HCT116 (cell line): Measurements from ENCODE around the gene AFP. TPM values are rescaled to one million over a fixed set of nuclear protein-coding genes. Genes with fewer than 3 reads are reported as not detected.

ENCODE experiments used
- ATAC-seq: fragments of 200-7000 bp; cut with Tn5 transposase; 2 replicates; pipeline ENCODE4 v1.9.1; 2020; ENCODE audit warnings: mild to moderate bottlenecking, moderate library complexity
- BruUV-seq: library from RNA; stranded (reverse); fragments of 400-500 nt; replicated peaks from 2 replicates; lab custom pipeline; 2021; lab: Mats Ljungman, UMichigan
- CTCF ChIA-PET: fragments of 300-600 bp; sonication (Branson Sonifier 250); formaldehyde crosslinking; loops from one replicate; lab custom pipeline; 2021; ENCODE audit warnings: antibody characterized with exemption; lab: Charles Lee
- POLR2A ChIA-PET: fragments of 300-600, 350-600 bp; sonication (Branson Sonifier 250); formaldehyde crosslinking; loops from one replicate; lab custom pipeline; 2021; ENCODE audit warnings: antibody characterized with exemption; lab: Charles Lee
- RAD21 ChIA-PET, 2 experiments: fragments of 300-600 bp; sonication (Branson Sonifier 250); formaldehyde crosslinking; loops; one replicate each; lab custom pipeline; 2023; ENCODE audit warnings: low total read pairs in 2 of 2; ENCODE audit not compliant: uncharacterized antibody in 2 of 2, unreplicated experiment in 2 of 2, low non-redundant PET in 1 of 2; lab: Charles Lee
- DNase-seq: peaks from one replicate; pipeline ENCODE4 v3.0.0-alpha.2; 2010; ENCODE audit warnings: low read depth, low spot score
- H2AFZ ChIP-seq: fragments of 200-600 bp; shearing (Covaris generic), sonication (generic); 2 replicates; pipeline ENCODE4 v1.6.1; 2017; ENCODE audit warnings: low read depth, mixed run types, mixed read lengths, antibody characterized with exemption, low read length; ENCODE audit not compliant: poor library complexity, severe bottlenecking
- H3K27ac ChIP-seq: 2 replicates; pipeline ENCODE4 v1.5.1; 2012; ENCODE audit warnings: low read depth, low read length
- H3K27me3 ChIP-seq: fragments of 200-600 bp; sonication (generic); 2 replicates; pipeline ENCODE4 v1.6.1; 2016; ENCODE audit warnings: mixed run types, low read length, mixed read lengths; ENCODE audit not compliant: insufficient read depth
- H3K36me3 ChIP-seq, 2 experiments: fragments of 200-500 bp in 1 of 2; fragments of 200-600 bp in 1 of 2; sonication (Bioruptor generic) in 1 of 2; sonication (generic) in 1 of 2; 2 replicates each; pipeline versions ENCODE4 v1.5.1 to v1.6.1; 2014 to 2016; ENCODE audit warnings: low read length in 2 of 2, inconsistent platforms in 1 of 2, mixed read lengths in 1 of 2, mixed run types in 1 of 2; ENCODE audit not compliant: insufficient read depth in 2 of 2, control insufficient read depth in 1 of 2
- H3K4me1 ChIP-seq, 2 experiments: fragments of 200-600 bp in 1 of 2; sonication (generic) in 1 of 2; 2 replicates each; pipeline versions ENCODE4 v1.5.1 to v1.6.1; 2012 to 2017; ENCODE audit warnings: low read length in 2 of 2, inconsistent platforms in 1 of 2, mild to moderate bottlenecking in 1 of 2, mixed read lengths in 1 of 2, mixed run types in 1 of 2, moderate library complexity in 1 of 2; ENCODE audit not compliant: insufficient read depth in 2 of 2, control insufficient read depth in 1 of 2
- H3K4me2 ChIP-seq: fragments of 200-600 bp; sonication (generic); 2 replicates; pipeline ENCODE4 v1.6.1; 2017; ENCODE audit warnings: mixed run types, low read length, mixed read lengths
- H3K4me3 ChIP-seq, 2 experiments: fragments of 200-600 bp in 1 of 2; sonication (generic) in 1 of 2; replicated peaks in 1 of 2; 2 replicates each; pipeline ENCODE4 v1.5.1; 2011 to 2016; ENCODE audit warnings: low read length in 2 of 2, control low read depth in 1 of 2, low read depth in 1 of 2, mild to moderate bottlenecking in 1 of 2, mixed read lengths in 1 of 2, mixed run types in 1 of 2
- H3K79me2 ChIP-seq: fragments of 200-600 bp; sonication (generic); 2 replicates; pipeline ENCODE4 v1.6.1; 2017; ENCODE audit warnings: mild to moderate bottlenecking, mixed run types, low read length, moderate library complexity, mixed read lengths; ENCODE audit not compliant: insufficient read depth
- H3K9ac ChIP-seq: fragments of 200-600 bp; sonication (generic); 2 replicates; pipeline ENCODE4 v1.6.1; 2016; ENCODE audit warnings: low read length, mixed read lengths
- H3K9me2 ChIP-seq: fragments of 200-600 bp; sonication (generic), shearing (Covaris generic); 2 replicates; pipeline ENCODE4 v1.6.1; 2017; ENCODE audit warnings: mixed run types, mild to moderate bottlenecking, moderate library complexity; ENCODE audit not compliant: insufficient read depth
- H3K9me3 ChIP-seq, 2 experiments: fragments of 200-500 bp in 1 of 2; fragments of 200-600 bp in 1 of 2; sonication (Bioruptor generic) in 1 of 2; sonication (generic) in 1 of 2; 2 replicates each; pipeline ENCODE4 v1.6.1; 2014 to 2017; ENCODE audit warnings: low read length in 2 of 2, mixed read lengths in 2 of 2, inconsistent platforms in 1 of 2, low read depth in 1 of 2, mild to moderate bottlenecking in 1 of 2, mixed run types in 1 of 2, moderate library complexity in 1 of 2; ENCODE audit not compliant: control insufficient read depth in 1 of 2, insufficient read depth in 1 of 2
- H4K20me1 ChIP-seq: fragments of 200-600 bp; sonication (generic), shearing (Covaris generic); 2 replicates; pipeline ENCODE4 v1.6.1; 2017; ENCODE audit warnings: mixed run types, mild to moderate bottlenecking, moderate library complexity; ENCODE audit not compliant: insufficient read depth
- CBX3 ChIP-seq: IDR thresholded peaks from 2 replicates; pipeline ENCODE4 v1.6.1; 2012; ENCODE audit warnings: low read depth
- CEBPB ChIP-seq: IDR thresholded peaks from 2 replicates; pipeline ENCODE4 v1.6.1; 2012; ENCODE audit warnings: low read depth
- CTCF ChIP-seq, 3 experiments: fragments of 200-600 bp in 1 of 3; sonication (generic) in 1 of 3; IDR thresholded peaks in 2 of 3; conservative IDR thresholded peaks in 1 of 3; 2 replicates each; pipeline ENCODE4 v1.5.1; 2012 to 2017; ENCODE audit warnings: low read depth in 2 of 3, low read length in 2 of 3, antibody characterized with exemption in 1 of 3, borderline replicate concordance in 1 of 3, control low read depth in 1 of 3, mild to moderate bottlenecking in 1 of 3, mixed read lengths in 1 of 3, mixed run types in 1 of 3, moderate library complexity in 1 of 3; ENCODE audit not compliant: insufficient read depth in 1 of 3
- JUND ChIP-seq: IDR thresholded peaks from 2 replicates; pipeline ENCODE4 v1.6.1; 2012
- MAX ChIP-seq: IDR thresholded peaks from 2 replicates; pipeline ENCODE4 v1.6.1; 2012
- POLR2AphosphoS5 ChIP-seq: IDR thresholded peaks from 2 replicates; pipeline ENCODE4 v1.6.1; 2011; ENCODE audit warnings: mild to moderate bottlenecking, low read depth, low read length, moderate library complexity
- REST ChIP-seq: IDR thresholded peaks from 2 replicates; pipeline ENCODE4 v1.6.1; 2012; ENCODE audit warnings: low read depth
- SIN3A ChIP-seq: IDR thresholded peaks from 2 replicates; pipeline ENCODE4 v1.6.1; 2012; ENCODE audit warnings: low read depth
- SP1 ChIP-seq: IDR thresholded peaks from 2 replicates; pipeline ENCODE4 v1.6.1; 2012; ENCODE audit warnings: low read depth
- ZFX ChIP-seq: fragments of 450-650 bp; IDR thresholded peaks from 2 replicates; pipeline ENCODE4 v1.6.1; 2017
- intact Hi-C: fragments of 100-400 bp; cut with micrococcal nuclease; formaldehyde crosslinking; loops from 2 replicates; pipeline ENCODE4 v1.10.0; 2022
- total RNA-seq: library from RNA; stranded (reverse); gene quantifications from one replicate; pipeline ENCODE4 v1.2.1, GENCODE V29; 2021; ENCODE audit not compliant: unreplicated experiment

Gene AFP
- total RNA-seq, 1 experiment from 2014 or later, result 1.6 TPM

- intact Hi-C loops, result no loop called here
- no peak for DNase-seq
Observed at GRCh38 chr4:73426666-73427065, 9.4 kb upstream of the AFP start.

GRCh38 chr4:73429118-73429517 lies 6.9 kb upstream of the AFP start:
- no peak overlapping the region for H3K4me2 ChIP-seq
- H3K4me3 ChIP-seq, result no peak overlapping the region
- ATAC-seq (no peak), DNase-seq (no peak)
- H3K79me2 ChIP-seq, result no peaks in the 10 kb centered on the region
- no peaks in the 10 kb centered on the region for H3K9me3 ChIP-seq
- CTCF ChIA-PET, result interaction anchor here (2.1 kb wide), 1 partner anchor 16 kb away, joined by 6 read pairs; no protein-coding TSS in a partner anchor
- no peak overlapping the region for H3K27ac ChIP-seq
- intact Hi-C loops, result no loop called here
- H3K9me2 ChIP-seq, result no peaks in the 10 kb centered on the region
- no peak overlapping the region for H3K9ac ChIP-seq
- no peaks in the 10 kb centered on the region for H3K4me1 ChIP-seq
- no TSS peak for BruUV-seq
- TF ChIP-seq SP1 (no peak), MAX (no peak), REST (no peak), CEBPB (no peak), CBX3 (no peak), ZFX (no peak), JUND (no peak), SIN3A (no peak), POLR2AphosphoS5 (no peak), CTCF (IDR thresholded peaks at IDR 0.05 in 2 of 3, conservative IDR thresholded peaks at IDR 0.05 in 1 of 3; ENCODE audit: borderline replicate concordance in 1 of 3, insufficient read depth in 1 of 3, low read depth in 2 of 3, low read length in 2 of 3) (no peak)
- H2AFZ ChIP-seq, result no peak overlapping the region
- RAD21 ChIA-PET, result no interaction called here
- H3K36me3 ChIP-seq, result no peaks in the 10 kb centered on the region
- no peaks in the 10 kb centered on the region for H4K20me1 ChIP-seq
- POLR2A ChIA-PET, result no interaction called here
- H3K27me3 ChIP-seq, result no peaks in the 10 kb centered on the region

More at GRCh38 chr4:73426666-73427065, 9.4 kb upstream of the AFP start:
- H3K27me3 ChIP-seq, result no peaks in the 10 kb centered on the region
- no peak overlapping the region for H2AFZ ChIP-seq
- H3K79me2 ChIP-seq, result no peaks in the 10 kb centered on the region
- BruUV-seq, result no TSS peak
- H3K4me3 ChIP-seq, result no peak overlapping the region
- ChIA-PET POLR2A (no interaction called here), RAD21 (no interaction called here)
- ATAC-seq, result no peak
- no peaks in the 10 kb centered on the region for H3K9me2 ChIP-seq
- no peaks in the 10 kb centered on the region for H4K20me1 ChIP-seq
- H3K4me1 ChIP-seq, result no peaks in the 10 kb centered on the region
- H3K9ac ChIP-seq, result no peak overlapping the region
- H3K4me2 ChIP-seq, result no peak overlapping the region
- no peak overlapping the region for H3K27ac ChIP-seq
- no peaks in the 10 kb centered on the region for H3K9me3 ChIP-seq
- TF ChIP-seq SP1, result no peak
- TF ChIP-seq, all 23 proteins: peak for 0
- H3K36me3 ChIP-seq, result no peaks in the 10 kb centered on the region
- CTCF ChIA-PET, result no interaction called here
